CD4-positive, alpha-beta T cell (primary cell): ENCODE data around the gene GATA3. TPM values are rescaled to one million over a fixed set of nuclear protein-coding genes. Genes with fewer than 3 reads are reported as not detected.

Experiments used
- ATAC-seq: fragments of 200-7000 bp; cut with Tn5 transposase; one replicate; pipeline ENCODE4 v1.10.0; 2022; ENCODE audit warnings: mild to moderate bottlenecking; ENCODE audit not compliant: poor library complexity
- CTCF ChIA-PET: fragments of 350-600 bp; sonication (Branson Sonifier 250); formaldehyde crosslinking; loops from one replicate; lab custom pipeline; 2021; ENCODE audit warnings: antibody characterized with exemption, inconsistent platforms; lab: Charles Lee
- POLR2A ChIA-PET: fragments of 350-600 bp; sonication (Branson Sonifier 250); formaldehyde crosslinking; loops from one replicate; lab custom pipeline; 2021; ENCODE audit warnings: antibody characterized with exemption, inconsistent platforms; lab: Charles Lee
- DNase-seq, 14 experiments: peaks; one replicate each; pipeline ENCODE4 v3.0.0-alpha.2; 2013 to 2020; ENCODE audit warnings: mixed read lengths in 2 of 14
- H3K27ac ChIP-seq, 2 donors: one replicate each; pipeline versions ENCODE4 v1.5.1 to v1.7.0; 2013; ENCODE audit warnings: low read length in 2 of 2, low read depth in 1 of 2, mild to moderate bottlenecking in 1 of 2
- H3K27me3 ChIP-seq, 2 experiments: 1 replicate in 1 of 2; 2 replicates in 1 of 2; pipeline versions ENCODE4 v1.6.1 to v1.7.0; 2013; ENCODE audit warnings: low read length in 2 of 2, control low read depth in 1 of 2, mild to moderate bottlenecking in 1 of 2, moderate library complexity in 1 of 2; ENCODE audit not compliant: insufficient read depth in 2 of 2, control insufficient read depth in 1 of 2
- H3K36me3 ChIP-seq: one replicate; pipeline ENCODE4 v1.6.1; 2013; ENCODE audit warnings: low read length, control low read depth; ENCODE audit not compliant: insufficient read depth
- H3K4me1 ChIP-seq: one replicate; pipeline ENCODE4 v1.6.1; 2013; ENCODE audit warnings: low read length, control low read depth; ENCODE audit not compliant: insufficient read depth
- H3K4me3 ChIP-seq: one replicate; pipeline ENCODE4 v1.5.1; 2013; ENCODE audit warnings: mild to moderate bottlenecking, low read length, moderate library complexity
- H3K9me3 ChIP-seq, 2 experiments: 1 replicate in 1 of 2; 2 replicates in 1 of 2; pipeline versions ENCODE4 v1.6.1 to v1.7.0; 2013; ENCODE audit warnings: low read length in 2 of 2, mild to moderate bottlenecking in 2 of 2, control low read depth in 1 of 2, moderate library complexity in 1 of 2; ENCODE audit not compliant: control insufficient read depth in 1 of 2, insufficient read depth in 1 of 2
- H3K27ac Mint-ChIP-seq: one replicate; pipeline ENCODE4 v1.8.0; 2020; ENCODE audit warnings: mixed read lengths
- H3K27me3 Mint-ChIP-seq: one replicate; pipeline ENCODE4 v1.8.0; 2021; ENCODE audit warnings: mixed read lengths
- H3K36me3 Mint-ChIP-seq: one replicate; pipeline ENCODE4 v1.8.0; 2021; ENCODE audit warnings: low read depth, mixed read lengths
- H3K4me1 Mint-ChIP-seq: one replicate; pipeline ENCODE4 v1.8.0; 2021; ENCODE audit warnings: low read depth, mixed read lengths
- H3K4me3 Mint-ChIP-seq: one replicate; pipeline ENCODE4 v1.8.0; 2020; ENCODE audit warnings: mild to moderate bottlenecking, mixed read lengths
- H3K9me3 Mint-ChIP-seq: one replicate; pipeline ENCODE4 v1.8.0; 2020; ENCODE audit warnings: mixed read lengths
- intact Hi-C, 2 experiments: fragments of 100-400 bp; cut with DNase I in 1 of 2; cut with micrococcal nuclease in 1 of 2; formaldehyde crosslinking; loops; one replicate each; pipeline versions ENCODE4 v1.15.1 to v1.9.0; 2023 to 2025; cut with DNase I, micrococcal nuclease
- total RNA-seq, 174 experiments: library from RNA in 2 of 174; stranded (reverse) in 2 of 174; gene quantifications; one replicate each; pipeline ENCODE4 v1.2.3 and lab custom pipeline; 2021 to 2026
- TF ChIP-seq, protein P1 (sequence below): fragments of 200-600 bp; IDR thresholded peaks from one replicate; pipeline ENCODE4 v1.8.0; 2022; ENCODE audit warnings: antibody characterized with exemption, mild to moderate bottlenecking

Gene GATA3
- total RNA-seq, 2 experiments from 2014 or later: 128 to 141 TPM

DNA sequence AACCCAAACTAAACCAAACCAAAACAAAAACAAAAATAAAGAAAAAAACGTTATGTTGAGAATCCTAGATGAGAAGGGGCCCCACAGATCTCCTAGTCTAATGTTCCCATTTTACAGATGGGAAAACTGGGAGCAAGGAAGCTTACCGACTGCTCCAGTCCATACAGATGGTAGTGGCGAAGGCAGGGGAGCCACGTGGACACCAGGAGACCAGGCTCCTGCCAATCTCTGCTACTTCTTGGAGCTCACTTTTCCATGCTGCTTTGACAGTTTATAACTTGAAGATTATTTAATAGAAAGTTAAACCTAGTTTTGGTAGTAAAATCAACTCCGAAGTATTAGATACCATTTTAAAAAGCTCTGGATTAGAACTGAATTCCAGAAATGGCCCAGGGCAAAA, 62.0 kb downstream of the GATA3 start:
- no peak overlapping the region for H3K4me3 Mint-ChIP-seq
- no peak overlapping the region for H3K27ac Mint-ChIP-seq
- H3K27ac ChIP-seq: no peak overlapping the region
- no peak for DNase-seq
- intact Hi-C loops: no loop called here
- no peak overlapping the region for H3K4me3 ChIP-seq
- TF ChIP-seq, protein P1, sequence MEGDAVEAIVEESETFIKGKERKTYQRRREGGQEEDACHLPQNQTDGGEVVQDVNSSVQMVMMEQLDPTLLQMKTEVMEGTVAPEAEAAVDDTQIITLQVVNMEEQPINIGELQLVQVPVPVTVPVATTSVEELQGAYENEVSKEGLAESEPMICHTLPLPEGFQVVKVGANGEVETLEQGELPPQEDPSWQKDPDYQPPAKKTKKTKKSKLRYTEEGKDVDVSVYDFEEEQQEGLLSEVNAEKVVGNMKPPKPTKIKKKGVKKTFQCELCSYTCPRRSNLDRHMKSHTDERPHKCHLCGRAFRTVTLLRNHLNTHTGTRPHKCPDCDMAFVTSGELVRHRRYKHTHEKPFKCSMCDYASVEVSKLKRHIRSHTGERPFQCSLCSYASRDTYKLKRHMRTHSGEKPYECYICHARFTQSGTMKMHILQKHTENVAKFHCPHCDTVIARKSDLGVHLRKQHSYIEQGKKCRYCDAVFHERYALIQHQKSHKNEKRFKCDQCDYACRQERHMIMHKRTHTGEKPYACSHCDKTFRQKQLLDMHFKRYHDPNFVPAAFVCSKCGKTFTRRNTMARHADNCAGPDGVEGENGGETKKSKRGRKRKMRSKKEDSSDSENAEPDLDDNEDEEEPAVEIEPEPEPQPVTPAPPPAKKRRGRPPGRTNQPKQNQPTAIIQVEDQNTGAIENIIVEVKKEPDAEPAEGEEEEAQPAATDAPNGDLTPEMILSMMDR: no peak
- H3K27me3 Mint-ChIP-seq: no peaks in the 10 kb centered on the region
- H3K36me3 Mint-ChIP-seq: no peaks in the 10 kb centered on the region
- no peaks in the 10 kb centered on the region for H3K4me1 Mint-ChIP-seq
- H3K9me3 ChIP-seq: no peaks in the 10 kb centered on the region
- CTCF ChIA-PET: no interaction called here
- POLR2A ChIA-PET: no interaction called here
- H3K36me3 ChIP-seq: no peaks in the 10 kb centered on the region
- H3K27me3 ChIP-seq: no peaks in the 10 kb centered on the region
- H3K4me1 ChIP-seq: no peaks in the 10 kb centered on the region
- ATAC-seq: no peak
- no peaks in the 10 kb centered on the region for H3K9me3 Mint-ChIP-seq

DNA sequence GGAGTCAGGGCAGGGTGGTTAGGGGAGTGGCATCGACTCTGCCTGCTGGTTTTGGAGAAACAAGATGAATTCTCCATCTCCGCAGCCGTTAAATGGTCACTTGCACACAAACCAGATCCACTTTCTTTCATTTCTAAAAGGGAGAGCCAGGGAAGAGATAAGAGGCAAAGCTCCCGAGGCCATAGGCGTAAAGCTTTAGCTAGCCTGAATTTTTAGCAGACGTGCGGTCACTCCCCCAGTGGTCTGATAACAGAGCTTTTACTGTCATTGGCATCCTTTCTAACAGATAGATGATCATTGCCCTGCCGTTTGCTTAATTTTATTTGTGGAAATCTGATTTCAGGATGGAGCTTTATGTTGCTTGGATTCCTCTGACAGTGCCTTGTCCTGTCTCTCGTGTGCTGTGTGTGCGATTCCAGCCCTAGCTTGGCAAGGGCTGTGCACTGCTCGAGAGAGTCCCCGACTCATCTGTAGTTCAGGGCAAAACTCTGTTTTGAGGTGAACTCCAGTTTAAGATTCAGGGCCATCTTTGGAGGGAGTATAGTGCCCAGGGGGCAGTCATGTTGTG, 62.5 kb downstream of the GATA3 start:
- no peak overlapping the region for H3K4me3 ChIP-seq
- Mint-ChIP-seq H3K27ac (no peak overlapping the region), H3K4me1 (no peaks in the 10 kb centered on the region), H3K27me3 (no peaks in the 10 kb centered on the region), H3K4me3 (no peak overlapping the region), H3K9me3 (no peaks in the 10 kb centered on the region), H3K36me3 (no peaks in the 10 kb centered on the region)
- H3K4me1 ChIP-seq: no peaks in the 10 kb centered on the region
- no peaks in the 10 kb centered on the region for H3K36me3 ChIP-seq
- DNase-seq (no peak), ATAC-seq (no peak)
- intact Hi-C loops: no loop called here
- no peaks in the 10 kb centered on the region for H3K27me3 ChIP-seq
- POLR2A ChIA-PET: no interaction called here
- no peak overlapping the region for H3K27ac ChIP-seq
- CTCF ChIA-PET: no interaction called here
- TF ChIP-seq, protein P1: no peak
- no peaks in the 10 kb centered on the region for H3K9me3 ChIP-seq

DNA sequence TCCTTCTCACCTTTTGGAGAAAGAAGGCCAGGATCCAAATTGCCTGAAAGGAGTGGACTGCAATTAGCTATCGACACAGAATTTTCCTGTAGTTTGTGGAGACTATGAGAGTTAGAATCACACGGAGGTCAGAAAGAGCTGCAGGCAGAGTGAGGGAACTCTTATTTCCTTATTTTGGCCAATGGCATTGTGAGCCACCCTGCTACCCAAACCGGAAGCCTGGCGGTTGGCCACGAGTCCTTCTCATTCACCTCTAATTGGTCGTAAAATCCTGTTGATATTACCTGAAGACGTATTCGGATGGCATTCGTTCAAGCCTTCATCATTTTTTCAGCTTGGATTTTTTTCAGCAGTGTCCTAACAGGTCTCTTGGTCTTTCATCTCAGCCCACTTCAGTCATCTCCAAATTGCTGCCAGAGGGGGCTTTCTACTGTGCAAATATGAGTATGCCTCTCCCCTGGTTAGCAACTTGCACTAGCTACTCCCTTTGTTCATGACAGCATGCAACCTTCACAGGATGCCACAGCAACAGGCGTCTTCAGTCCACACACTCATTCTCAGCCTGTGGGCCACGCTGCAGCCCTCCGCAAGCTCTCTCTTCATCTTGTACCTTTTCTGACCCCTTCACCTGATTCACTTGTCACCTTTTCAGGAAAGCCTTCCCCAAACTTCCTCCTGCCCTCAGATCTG, 66.9 kb downstream of the GATA3 start:
- no peaks in the 10 kb centered on the region for H3K4me1 ChIP-seq
- TF ChIP-seq, protein P1: no peak
- CTCF ChIA-PET: no interaction called here
- intact Hi-C loops: no loop called here
- H3K27ac ChIP-seq: no peak overlapping the region
- no peaks in the 10 kb centered on the region for H3K27me3 Mint-ChIP-seq
- H3K9me3 Mint-ChIP-seq: no peaks in the 10 kb centered on the region
- no peaks in the 10 kb centered on the region for H3K9me3 ChIP-seq
- ATAC-seq (no peak), DNase-seq (peak in 1 of 14 experiments; percentile 13)
- H3K27ac Mint-ChIP-seq: no peak overlapping the region
- H3K36me3 Mint-ChIP-seq: no peaks in the 10 kb centered on the region
- POLR2A ChIA-PET: no interaction called here
- no peaks in the 10 kb centered on the region for H3K4me1 Mint-ChIP-seq
- H3K4me3 ChIP-seq: no peak overlapping the region
- no peak overlapping the region for H3K4me3 Mint-ChIP-seq
- H3K27me3 ChIP-seq: no peaks in the 10 kb centered on the region
- no peaks in the 10 kb centered on the region for H3K36me3 ChIP-seq
